ENCODE measurements around the gene BDH1.

GRCh38 chr3:197511853-197512635, 43.7 kb downstream of the BDH1 start:
- no peak for TF ChIP-seq YY1 (IDR thresholded peaks at IDR 0.05; ENCODE audit: insufficient read depth, insufficient read length)
- no peak for TF ChIP-seq ZNF274 (IDR thresholded peaks at IDR 0.05; ENCODE audit: low read depth, low read length)
- TF ChIP-seq SUZ12 (IDR thresholded peaks at IDR 0.05; ENCODE audit: extremely low read depth, insufficient read depth, insufficient read length), result no peak

Measured in NT2/D1 (cell line).